ENCODE results near the gene MAP2K3.

The MAP2K3 gene

DNA sequence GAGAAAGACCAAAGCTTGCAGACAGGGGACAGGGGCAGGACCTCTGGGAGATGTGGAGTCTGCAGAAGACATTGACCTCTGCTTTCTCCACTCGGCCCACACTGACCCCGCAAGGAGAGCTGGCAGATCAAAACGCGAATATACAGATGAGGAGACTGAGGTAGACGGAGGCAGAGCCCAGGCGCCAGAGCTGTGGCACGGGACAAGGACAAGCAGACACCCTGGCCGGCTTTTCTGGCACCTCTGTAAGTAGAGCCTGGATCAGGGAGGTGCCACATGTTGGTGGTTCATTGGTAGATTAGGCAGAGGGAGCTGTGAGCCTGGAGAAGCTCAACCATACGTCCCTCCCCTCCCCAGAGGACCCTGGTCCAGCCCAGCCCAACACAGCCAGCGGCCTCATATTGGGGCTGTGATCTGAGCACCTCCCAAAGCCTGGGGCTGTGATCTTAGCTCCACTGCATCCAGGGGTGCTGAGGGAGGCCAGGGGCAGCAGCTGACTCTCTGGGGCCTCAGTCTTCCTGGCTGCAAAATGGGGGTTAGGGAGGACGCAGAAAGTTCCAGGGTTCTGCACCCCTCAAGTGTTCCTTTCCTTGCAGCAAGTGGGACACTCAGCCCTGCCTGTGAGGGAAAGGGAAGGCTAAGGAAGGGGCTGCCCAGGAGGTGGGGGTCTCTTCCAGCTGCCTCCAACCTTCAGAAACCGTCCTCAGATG lies 35.3 kb upstream of the MAP2K3 start:
- H3K4me1 ChIP-seq (ENCODE audit: control insufficient read depth, insufficient read depth, low read length), result 0 out of 2 replicates have a peak, but pooled peaks cover 2% of the 10 kb centered on the region
- no peak for TF ChIP-seq ZNF777 (tag by site-specific recombination; IDR thresholded peaks at IDR 0.05; ENCODE audit: borderline replicate concordance)
- TF ChIP-seq BCL11B (tag by site-specific recombination; IDR thresholded peaks at IDR 0.05; ENCODE audit: low read depth), result no peak
- no peak for TF ChIP-seq HOXA7 (CRISPR knock-in tag; IDR thresholded peaks at IDR 0.05; ENCODE audit: borderline replicate concordance)
- no peak for TF ChIP-seq ZNF473 (tag by site-specific recombination; IDR thresholded peaks at IDR 0.05)
- no peak for TF ChIP-seq ZNF157 (tag by site-specific recombination; IDR thresholded peaks at IDR 0.05)
- no peak for TF ChIP-seq ZNF629 (tag by site-specific recombination; IDR thresholded peaks at IDR 0.05)
- no peak for TF ChIP-seq ZNF585B (tag by site-specific recombination; IDR thresholded peaks at IDR 0.05)
- TF ChIP-seq SP7 (tag by site-specific recombination; IDR thresholded peaks at IDR 0.05), result no peak
- TF ChIP-seq ZNF133 (tag by site-specific recombination; IDR thresholded peaks at IDR 0.05), result no peak
- no peak for TF ChIP-seq ZNF391 (tag by site-specific recombination; IDR thresholded peaks at IDR 0.05; ENCODE audit: borderline replicate concordance, low read depth)
- no peak for TF ChIP-seq ZNF112 (tag by site-specific recombination; IDR thresholded peaks at IDR 0.05)
- TF ChIP-seq GLI4 (tag by site-specific recombination; IDR thresholded peaks at IDR 0.05), result no peak
- no peak for TF ChIP-seq ZNF664 (tag by site-specific recombination; IDR thresholded peaks at IDR 0.05)
- TF ChIP-seq ZNF707 (tag by site-specific recombination; IDR thresholded peaks at IDR 0.05), result no peak
- no peak for TF ChIP-seq ZNF837 (tag by site-specific recombination; IDR thresholded peaks at IDR 0.05)
- TF ChIP-seq ZNF169 (tag by site-specific recombination; IDR thresholded peaks at IDR 0.05), result no peak
- no peak for TF ChIP-seq ZNF211 (tag by site-specific recombination; IDR thresholded peaks at IDR 0.05; ENCODE audit: low read depth)
- TF ChIP-seq ZNF311 (tag by site-specific recombination; IDR thresholded peaks at IDR 0.05; ENCODE audit: borderline replicate concordance), result no peak
- TF ChIP-seq KLF10 (tag by site-specific recombination; IDR thresholded peaks at IDR 0.05), result no peak
- POLR2A ChIA-PET, result interaction anchor here (0.6 to 1.3 kb wide), 4 partner anchors 8 to 206 kb away, joined by 3 to 4 read pairs (median 3); no protein-coding TSS in a partner anchor
- H3K4me3 ChIP-seq (ENCODE audit: low read depth, low read length), result no peak overlapping the region
- peaks cover 0 to 4% of the 10 kb centered on the region in 2 experiments; a peak in 2 of 3 replicates for H3K36me3 ChIP-seq (ENCODE audit: control insufficient read depth in 2 of 2, insufficient read depth in 1 of 2, low read length in 2 of 2)
- no peaks in the 10 kb centered on the region for H3K9me3 ChIP-seq (ENCODE audit: control insufficient read depth, insufficient read depth, low read depth, low read length)
- CTCF ChIA-PET, result interaction anchor here (0.6 to 1.3 kb wide), 6 partner anchors 8 to 263 kb away, joined by 3 to 7 read pairs (median 4); no protein-coding TSS in a partner anchor
- H3K27ac ChIP-seq (ENCODE audit: extremely low read depth, low read depth, low read length), result no peak overlapping the region

DNA sequence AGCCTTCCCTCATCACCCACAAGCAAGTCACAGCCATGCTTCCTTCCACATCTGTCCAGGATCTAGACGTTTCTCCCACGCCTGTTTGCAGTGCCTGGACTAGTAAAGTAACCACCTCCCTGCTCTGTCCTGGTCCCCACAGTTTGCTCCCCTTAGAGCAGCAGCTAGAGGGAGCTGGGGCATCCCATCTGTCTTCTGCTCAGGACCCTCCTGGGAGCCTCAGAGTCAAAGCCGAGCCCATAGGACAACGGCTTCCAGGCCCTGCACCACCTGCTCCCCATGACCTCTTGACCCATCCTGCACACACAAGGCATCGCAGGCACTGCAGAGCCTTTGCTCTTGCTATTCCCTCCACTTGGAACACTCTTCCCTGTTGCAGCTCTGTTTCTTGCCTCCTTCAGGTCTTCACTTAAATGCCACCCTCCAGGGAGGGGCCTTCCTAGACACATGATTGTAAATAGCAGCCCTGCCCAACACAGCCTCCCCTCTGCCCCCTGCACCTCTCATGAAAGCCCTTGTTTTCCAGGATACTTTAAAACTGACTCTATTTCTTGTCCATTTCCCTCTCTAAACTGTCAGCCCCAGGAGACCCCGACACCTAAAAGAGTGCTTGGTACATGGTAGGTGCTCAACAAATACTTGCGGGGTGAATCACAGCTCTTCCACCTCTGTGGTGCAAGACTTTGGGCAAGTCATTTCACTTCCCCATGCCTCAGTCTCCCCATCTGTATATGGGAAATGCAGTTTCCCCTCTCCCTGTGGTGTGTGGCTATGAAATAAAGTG lies 34.4 kb upstream of the MAP2K3 start:
- H3K4me3 ChIP-seq (ENCODE audit: low read depth, low read length), result no peak overlapping the region
- H3K9me3 ChIP-seq (ENCODE audit: control insufficient read depth, insufficient read depth, low read depth, low read length), result no peaks in the 10 kb centered on the region
- 0 out of 2 replicates have a peak, but pooled peaks cover 2% of the 10 kb centered on the region for H3K4me1 ChIP-seq (ENCODE audit: control insufficient read depth, insufficient read depth, low read length)
- H3K36me3 ChIP-seq (ENCODE audit: control insufficient read depth in 2 of 2, insufficient read depth in 1 of 2, low read length in 2 of 2), result peaks cover 0 to 4% of the 10 kb centered on the region in 2 experiments; a peak in 2 of 3 replicates
- no peak for TF ChIP-seq ZNF670 (tag by site-specific recombination; IDR thresholded peaks at IDR 0.05; ENCODE audit: low read depth)
- peak; percentile 61; the same call in 1 of the 2 replicates for TF ChIP-seq ZNF664 (tag by site-specific recombination; IDR thresholded peaks at IDR 0.05)
- TF ChIP-seq, protein P1, sequence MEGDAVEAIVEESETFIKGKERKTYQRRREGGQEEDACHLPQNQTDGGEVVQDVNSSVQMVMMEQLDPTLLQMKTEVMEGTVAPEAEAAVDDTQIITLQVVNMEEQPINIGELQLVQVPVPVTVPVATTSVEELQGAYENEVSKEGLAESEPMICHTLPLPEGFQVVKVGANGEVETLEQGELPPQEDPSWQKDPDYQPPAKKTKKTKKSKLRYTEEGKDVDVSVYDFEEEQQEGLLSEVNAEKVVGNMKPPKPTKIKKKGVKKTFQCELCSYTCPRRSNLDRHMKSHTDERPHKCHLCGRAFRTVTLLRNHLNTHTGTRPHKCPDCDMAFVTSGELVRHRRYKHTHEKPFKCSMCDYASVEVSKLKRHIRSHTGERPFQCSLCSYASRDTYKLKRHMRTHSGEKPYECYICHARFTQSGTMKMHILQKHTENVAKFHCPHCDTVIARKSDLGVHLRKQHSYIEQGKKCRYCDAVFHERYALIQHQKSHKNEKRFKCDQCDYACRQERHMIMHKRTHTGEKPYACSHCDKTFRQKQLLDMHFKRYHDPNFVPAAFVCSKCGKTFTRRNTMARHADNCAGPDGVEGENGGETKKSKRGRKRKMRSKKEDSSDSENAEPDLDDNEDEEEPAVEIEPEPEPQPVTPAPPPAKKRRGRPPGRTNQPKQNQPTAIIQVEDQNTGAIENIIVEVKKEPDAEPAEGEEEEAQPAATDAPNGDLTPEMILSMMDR (tag by site-specific recombination; IDR thresholded peaks at IDR 0.05), result 0 out of 2 replicates have a peak, but pooled peaks have one; percentile 24
- peak; percentile 43; the same call in 1 of the 2 replicates for TF ChIP-seq ZNF600 (tag by site-specific recombination; IDR thresholded peaks at IDR 0.05)
- CTCF ChIA-PET, result interaction anchor here (0.7 to 1.3 kb wide), 5 partner anchors 9 to 262 kb away, joined by 3 to 4 read pairs (median 3); no protein-coding TSS in a partner anchor
- no peak overlapping the region for H3K27ac ChIP-seq (ENCODE audit: extremely low read depth, low read depth, low read length)
- POLR2A ChIA-PET, result interaction anchor here (0.8 to 1.3 kb wide), 3 partner anchors 9 to 207 kb away, joined by 3 to 4 read pairs (median 3); no protein-coding TSS in a partner anchor

Measured in HEK293 (cell line).